Caco-2 (cell line): Measurements from ENCODE around the gene LMAN1L. TPM values are rescaled to one million over a fixed set of nuclear protein-coding genes. Genes with fewer than 3 reads are reported as not detected.

Source experiments
- BruUV-seq: library from RNA; stranded (reverse); fragments of 400-500 nt; replicated peaks from 2 replicates; lab custom pipeline; 2021; lab: Mats Ljungman, UMichigan
- CTCF ChIA-PET: fragments of 300-600 bp; sonication (Branson Sonifier 250); formaldehyde crosslinking; loops from one replicate; lab custom pipeline; 2022; ENCODE audit warnings: antibody characterized with exemption; lab: Charles Lee
- POLR2A ChIA-PET: fragments of 300-600 bp; sonication (Branson Sonifier 250); formaldehyde crosslinking; loops from one replicate; lab custom pipeline; 2022; ENCODE audit warnings: antibody characterized with exemption; lab: Charles Lee
- DNase-seq, 2 experiments: peaks; one replicate each; pipeline versions ENCODE4 v3.0.0 to v3.0.0-alpha.2; 2020 to 2022
- H3K27me3 ChIP-seq: replicated peaks from 2 replicates; pipeline ENCODE4 v1.6.0; 2011; ENCODE audit warnings: low read length; ENCODE audit not compliant: control insufficient read depth, insufficient read depth
- H3K36me3 ChIP-seq: 2 replicates; pipeline ENCODE4 v1.5.1; 2011; ENCODE audit warnings: low read length; ENCODE audit not compliant: control insufficient read depth, insufficient read depth
- H3K4me1 ChIP-seq: fragments of 250-450 bp; sonication (Bioruptor Pico); 2 replicates; pipeline ENCODE4 v1.5.1; 2020; ENCODE audit warnings: mild to moderate bottlenecking
- H3K4me3 ChIP-seq: 2 replicates; pipeline ENCODE4 v1.5.1; 2011; ENCODE audit warnings: low read depth, mild to moderate bottlenecking, control low read depth, low read length
- H3K9me3 ChIP-seq: fragments of 250-450 bp; sonication (Bioruptor Pico); 2 replicates; pipeline ENCODE4 v1.5.1; 2020; ENCODE audit warnings: mild to moderate bottlenecking, moderate library complexity
- H3K27ac Mint-ChIP-seq: one replicate; pipeline ENCODE4 v1.8.0; 2022; ENCODE audit warnings: mixed read lengths; ENCODE audit not compliant: unreplicated experiment
- H3K27me3 Mint-ChIP-seq: one replicate; pipeline ENCODE4 v1.8.0; 2022; ENCODE audit warnings: mixed read lengths; ENCODE audit not compliant: insufficient read depth, unreplicated experiment
- H3K36me3 Mint-ChIP-seq: one replicate; pipeline ENCODE4 v1.8.0; 2022; ENCODE audit warnings: mild to moderate bottlenecking, mixed read lengths; ENCODE audit not compliant: insufficient read depth, unreplicated experiment
- H3K4me1 Mint-ChIP-seq: one replicate; pipeline ENCODE4 v1.8.0; 2022; ENCODE audit warnings: low read depth, mixed read lengths; ENCODE audit not compliant: unreplicated experiment
- H3K4me3 Mint-ChIP-seq: one replicate; pipeline ENCODE4 v1.8.0; 2022; ENCODE audit warnings: mild to moderate bottlenecking, moderate library complexity, mixed read lengths; ENCODE audit not compliant: unreplicated experiment
- H3K9me3 Mint-ChIP-seq: one replicate; pipeline ENCODE4 v1.8.0; 2022; ENCODE audit warnings: mixed read lengths; ENCODE audit not compliant: unreplicated experiment
- CTCF ChIP-seq, 2 experiments: fragments of 200-600 bp in 1 of 2; IDR thresholded peaks; 1 replicate in 1 of 2; 2 replicates in 1 of 2; pipeline versions ENCODE4 v1.5.1 to v1.8.0; 2011 to 2022; ENCODE audit warnings: antibody characterized with exemption in 1 of 2, control low read depth in 1 of 2, inconsistent platforms in 1 of 2, low read depth in 1 of 2, low read length in 1 of 2, mild to moderate bottlenecking in 1 of 2, moderate library complexity in 1 of 2; ENCODE audit not compliant: insufficient read depth in 1 of 2, severe bottlenecking in 1 of 2, unreplicated experiment in 1 of 2
- intact Hi-C: fragments of 100-400 bp; cut with micrococcal nuclease; formaldehyde crosslinking; loops from one replicate; pipeline ENCODE4 v1.10.0; 2022; ENCODE audit not compliant: unreplicated experiment
- total RNA-seq: library from RNA; stranded (reverse); gene quantifications from 2 replicates; pipeline ENCODE4 v1.2.3, GENCODE V29; 2022

The LMAN1L gene
- total RNA-seq, 1 experiment from 2014 or later, result not detected

DNA sequence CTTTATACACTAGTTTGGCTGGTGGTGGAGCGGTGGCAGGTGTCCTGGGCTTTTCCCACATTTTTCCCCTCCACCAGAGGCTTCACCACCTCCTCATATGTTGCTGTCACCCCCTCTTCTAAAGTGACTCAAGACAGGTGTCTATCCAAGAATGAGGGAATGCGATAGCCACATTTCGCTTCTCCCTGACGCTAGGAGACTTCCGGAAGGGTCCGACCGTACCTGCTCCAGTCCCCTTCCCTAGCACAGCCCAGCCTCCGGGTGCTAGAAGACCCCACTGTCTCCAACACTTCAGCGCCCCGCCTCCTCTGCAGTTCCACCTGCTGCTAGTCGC is 60.0 kb downstream of the LMAN1L start:
- ChIA-PET CTCF (interaction anchor here (2.1 kb wide), 1 partner anchor 29 kb away, joined by 7 read pairs; no protein-coding TSS in a partner anchor), POLR2A (interaction anchor here (0.7 kb wide), 1 partner anchor 82 kb away, joined by 3 read pairs; no protein-coding TSS in a partner anchor)
- peak overlapping the region; percentile 82 for H3K4me3 Mint-ChIP-seq
- peaks cover 2% of the 10 kb centered on the region; the same call in 1 of the 2 replicates for H3K36me3 ChIP-seq
- TSS peak; percentile 35 for BruUV-seq
- peaks cover 45% of the 10 kb centered on the region for H3K36me3 Mint-ChIP-seq
- no peaks in the 10 kb centered on the region for H3K27me3 ChIP-seq
- peaks cover 6% of the 10 kb centered on the region; the same call in 1 of the 2 replicates for H3K9me3 ChIP-seq
- no peak for DNase-seq
- peak overlapping the region; percentile 81 for H3K4me3 ChIP-seq
- no peaks in the 10 kb centered on the region for H3K27me3 Mint-ChIP-seq
- TF ChIP-seq CTCF (IDR thresholded peaks at IDR 0.05; ENCODE audit: insufficient read depth in 1 of 2, low read depth in 1 of 2, low read length in 1 of 2, severe bottlenecking in 1 of 2, unreplicated experiment in 1 of 2), result no peak
- H3K4me1 ChIP-seq, result peaks cover 38% of the 10 kb centered on the region
- intact Hi-C loops, result loop anchor here (1.0 to 5.0 kb wide), 3 partner anchors 18 to 35 kb away; partner anchors contain the start of genes FAM219B, MPI and ULK3
- no peaks in the 10 kb centered on the region for H3K9me3 Mint-ChIP-seq
- peak overlapping the region; percentile 81 for H3K27ac Mint-ChIP-seq
- H3K4me1 Mint-ChIP-seq, result peaks cover 21% of the 10 kb centered on the region

- peak within 1 kb of the TSS; percentile 81 for H3K4me3 ChIP-seq
- BruUV-seq, result TSS peak; percentile 97
- TF ChIP-seq CTCF (IDR thresholded peaks at IDR 0.05; ENCODE audit: insufficient read depth in 1 of 2, low read depth in 1 of 2, low read length in 1 of 2, severe bottlenecking in 1 of 2, unreplicated experiment in 1 of 2), result no peak
- intact Hi-C loops, result loop anchor here (1.0 to 5.0 kb wide), 3 partner anchors 17 to 34 kb away; partner anchors contain the start of genes FAM219B, MPI and ULK3
- Mint-ChIP-seq H3K9me3 (no peaks in the 10 kb centered on the region), H3K4me1 (peaks cover 17% of the 10 kb centered on the region), H3K36me3 (peaks cover 39% of the 10 kb centered on the region), H3K4me3 (peak within 1 kb of the TSS; percentile 82), H3K27ac (peak within 1 kb of the TSS; percentile 81), H3K27me3 (no peaks in the 10 kb centered on the region)
- peaks cover 33% of the 10 kb centered on the region for H3K4me1 ChIP-seq
- ChIA-PET POLR2A (interaction anchor here (0.6 kb wide), 2 partner anchors 14 to 21 kb away, joined by 3 to 4 read pairs; no protein-coding TSS in a partner anchor), CTCF (interaction anchor here (2.1 kb wide), 1 partner anchor 28 kb away, joined by 7 read pairs; no protein-coding TSS in a partner anchor)
- DNase-seq, result peak; percentile 92 to 96
- H3K27me3 ChIP-seq, result no peaks in the 10 kb centered on the region
- peaks cover 3% of the 10 kb centered on the region; the same call in 1 of the 2 replicates for H3K9me3 ChIP-seq
- no peaks in the 10 kb centered on the region for H3K36me3 ChIP-seq
Observed at GRCh38 chr15:74873036-74873755, 60.6 kb downstream of the LMAN1L start, which contains the start of gene SCAMP2. Gene SCAMP2, minus strand, starts transcription at chr15:74873365. Its CDS starts 110 bp downstream, at chr15:74873255.

DNA sequence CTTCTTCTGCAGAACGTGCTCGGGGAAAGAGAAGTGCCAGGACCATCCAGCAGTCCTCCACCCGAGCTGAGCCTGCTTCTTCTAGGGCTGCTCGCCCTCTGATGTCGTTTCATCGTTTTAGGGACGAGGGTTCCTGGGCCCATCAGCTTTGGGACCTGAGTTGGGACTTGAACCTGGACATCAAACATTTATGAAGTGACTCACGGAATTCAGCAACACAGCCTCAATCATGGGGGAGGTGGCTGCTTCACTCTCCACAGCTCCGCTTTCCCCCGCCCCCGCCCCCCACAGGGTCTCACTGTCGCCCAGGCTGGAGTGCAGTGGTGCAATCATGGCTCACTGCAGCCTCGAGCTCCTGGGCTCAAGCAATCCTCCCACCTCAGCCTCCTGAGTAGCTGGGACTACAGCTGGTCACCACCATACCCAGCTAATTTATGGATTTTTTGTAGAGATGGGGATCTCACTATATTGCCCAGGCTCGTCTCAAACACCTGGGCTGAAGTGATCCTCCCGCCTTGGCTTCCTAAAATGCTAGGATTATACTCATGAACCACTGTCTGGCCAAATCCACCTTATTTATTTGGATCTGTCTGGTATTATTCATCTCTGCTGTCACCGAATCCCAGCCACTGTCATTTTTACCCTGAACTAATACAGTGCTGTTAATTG is 61.3 kb downstream of the LMAN1L start:
- BruUV-seq, result no TSS peak
- intact Hi-C loops, result loop anchor here (1.0 to 5.0 kb wide), 3 partner anchors 16 to 33 kb away; partner anchors contain the start of genes FAM219B, MPI and ULK3
- Histone ChIP-seq H3K27me3 (no peaks in the 10 kb centered on the region), H3K4me3 (peak overlapping the region; percentile 81), H3K4me1 (peaks cover 26% of the 10 kb centered on the region), H3K36me3 (no peaks in the 10 kb centered on the region), H3K9me3 (no peaks in the 10 kb centered on the region)
- Mint-ChIP-seq H3K4me3 (peak overlapping the region; percentile 82), H3K27me3 (no peaks in the 10 kb centered on the region), H3K4me1 (peaks cover 17% of the 10 kb centered on the region), H3K36me3 (peaks cover 36% of the 10 kb centered on the region), H3K27ac (peak overlapping the region; percentile 81), H3K9me3 (no peaks in the 10 kb centered on the region)
- POLR2A ChIA-PET, result interaction anchor here (0.6 kb wide), 2 partner anchors 13 to 81 kb away, joined by 3 to 4 read pairs; no protein-coding TSS in a partner anchor
- CTCF ChIA-PET, result interaction anchor here (2.1 kb wide), 1 partner anchor 28 kb away, joined by 7 read pairs; no protein-coding TSS in a partner anchor
- peak in 1 of 2 experiments; percentile 35 for DNase-seq
- TF ChIP-seq CTCF (IDR thresholded peaks at IDR 0.05; ENCODE audit: insufficient read depth in 1 of 2, low read depth in 1 of 2, low read length in 1 of 2, severe bottlenecking in 1 of 2, unreplicated experiment in 1 of 2), result no peak
